HG03469 (cell line): ENCODE results near the gene TNK2.
"Not testable (repeated sequence)": the region's sequence is repeated elsewhere in the genome, so short reads cannot be mapped to it uniquely, and the experiment has no call there.

Experiments
- ATAC-seq: cut with Tn5 transposase; IDR thresholded peaks from one replicate; pipeline ENCODE4 v1.9.1; 2021; ENCODE audit warnings: mild to moderate bottlenecking, moderate library complexity, moderate number of reproducible peaks; ENCODE audit not compliant: unreplicated experiment

TNK2 gene

DNA sequence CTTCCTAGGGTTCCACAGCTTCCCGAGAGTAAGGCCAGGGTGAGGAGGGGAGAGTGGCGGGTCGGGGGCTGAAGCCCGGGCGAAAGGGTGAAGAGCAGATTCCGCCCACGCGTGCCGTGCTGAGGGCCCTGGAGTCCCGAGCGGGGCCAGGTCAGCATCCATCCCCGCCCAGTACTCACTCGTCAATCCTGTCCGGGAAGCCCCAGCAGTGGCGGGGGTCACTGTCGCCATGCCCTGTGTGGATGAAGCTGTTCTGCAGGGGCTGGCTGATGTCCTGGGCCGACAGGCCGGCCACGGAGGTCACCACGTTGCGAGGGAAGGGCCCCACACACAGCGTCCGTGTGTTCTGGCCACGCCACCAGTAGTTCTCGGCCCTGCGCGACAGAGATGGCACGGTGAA is 36.3 kb downstream of the TNK2 start:
- ATAC-seq, result no peak

DNA sequence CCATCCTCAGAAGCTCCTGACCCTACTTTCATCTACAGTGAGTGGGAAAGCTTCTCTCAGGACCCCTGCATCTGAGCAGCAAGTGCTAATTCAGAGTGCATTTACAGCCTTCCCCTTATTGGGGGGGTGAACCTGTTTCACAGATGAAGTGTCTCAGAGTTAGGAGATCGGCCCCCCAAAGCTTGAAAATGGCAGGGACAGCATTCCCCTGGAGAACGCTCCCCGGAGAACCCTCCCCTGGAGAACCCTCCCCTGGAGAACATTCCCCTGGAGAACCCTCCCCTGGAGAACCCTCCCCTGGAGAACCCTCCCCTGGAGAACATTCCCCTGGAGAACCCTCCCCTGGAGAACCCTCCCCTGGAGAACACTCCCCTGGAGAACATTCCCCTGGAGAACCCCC is 36.7 kb downstream of the TNK2 start:
- not testable (repeated sequence) for ATAC-seq

DNA sequence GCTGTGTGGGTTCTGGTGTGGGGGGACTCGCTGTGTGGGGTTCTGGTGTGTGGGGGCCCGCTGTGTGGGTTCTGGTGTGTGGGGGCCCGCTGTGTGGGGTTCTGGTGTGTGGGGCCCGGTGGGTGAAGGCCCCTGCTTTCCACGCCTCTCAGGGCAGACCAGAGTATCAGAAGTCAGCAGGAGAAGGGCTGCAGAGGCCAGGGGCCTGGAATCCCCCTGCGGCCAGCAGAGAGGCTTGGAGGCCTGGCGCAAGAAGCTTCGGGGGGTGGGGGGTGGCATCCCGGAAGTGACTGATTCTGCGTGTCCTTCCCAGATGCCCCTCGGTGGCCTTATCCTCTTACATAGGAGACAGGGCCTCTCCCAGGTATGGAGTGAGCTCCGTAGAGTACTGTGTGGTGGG is 37.4 kb downstream of the TNK2 start:
- no peak for ATAC-seq

DNA sequence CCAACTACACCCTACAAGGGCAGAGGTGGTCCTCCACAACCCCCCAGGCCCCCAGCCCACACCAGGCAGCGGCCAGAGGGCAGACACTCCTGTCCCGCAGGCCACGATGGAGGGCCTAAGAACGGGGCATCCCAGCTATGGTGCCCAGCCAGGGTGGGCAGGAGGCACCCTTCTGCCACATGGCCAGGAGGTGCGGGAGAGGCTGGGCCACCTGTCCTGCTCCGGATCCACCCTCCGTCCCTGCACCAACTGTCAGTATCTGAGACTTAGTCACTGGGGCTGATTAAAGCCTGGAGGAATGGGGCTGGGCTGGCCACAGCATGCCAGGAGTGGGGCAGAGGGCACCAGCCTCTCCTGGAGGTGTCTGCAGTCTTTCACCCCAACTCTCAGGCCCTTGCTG is 37.9 kb downstream of the TNK2 start:
- ATAC-seq, result no peak

DNA sequence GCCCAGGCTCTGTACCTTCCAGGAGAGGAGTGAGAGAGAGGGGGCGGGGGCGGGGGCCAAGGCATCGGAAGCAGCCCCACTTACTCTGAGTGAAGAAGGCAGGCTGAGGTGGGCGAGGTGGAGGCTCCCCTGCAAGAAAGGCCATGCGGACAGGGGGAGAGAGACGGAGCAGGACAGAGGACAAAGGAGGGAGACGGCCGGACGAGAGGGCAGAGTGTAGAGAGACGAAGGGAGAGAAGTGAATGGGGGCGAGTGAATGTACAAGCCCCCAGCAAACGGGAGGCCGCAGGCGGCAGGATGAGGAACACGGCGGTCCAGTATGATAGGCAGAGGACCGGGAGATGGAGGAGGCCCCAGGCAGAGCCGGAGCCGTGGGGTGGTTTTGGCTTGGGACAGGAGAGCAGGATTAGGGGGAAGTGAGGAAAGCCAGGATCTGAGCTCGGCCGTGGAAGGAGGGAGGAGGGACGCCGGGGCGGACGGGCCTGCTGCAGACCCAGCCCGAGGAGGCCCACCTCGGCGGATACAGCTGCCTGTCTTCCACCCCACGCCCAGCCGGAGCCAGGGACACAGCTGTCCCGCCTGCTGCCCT is 38.8 kb downstream of the TNK2 start:
- no peak for ATAC-seq

DNA sequence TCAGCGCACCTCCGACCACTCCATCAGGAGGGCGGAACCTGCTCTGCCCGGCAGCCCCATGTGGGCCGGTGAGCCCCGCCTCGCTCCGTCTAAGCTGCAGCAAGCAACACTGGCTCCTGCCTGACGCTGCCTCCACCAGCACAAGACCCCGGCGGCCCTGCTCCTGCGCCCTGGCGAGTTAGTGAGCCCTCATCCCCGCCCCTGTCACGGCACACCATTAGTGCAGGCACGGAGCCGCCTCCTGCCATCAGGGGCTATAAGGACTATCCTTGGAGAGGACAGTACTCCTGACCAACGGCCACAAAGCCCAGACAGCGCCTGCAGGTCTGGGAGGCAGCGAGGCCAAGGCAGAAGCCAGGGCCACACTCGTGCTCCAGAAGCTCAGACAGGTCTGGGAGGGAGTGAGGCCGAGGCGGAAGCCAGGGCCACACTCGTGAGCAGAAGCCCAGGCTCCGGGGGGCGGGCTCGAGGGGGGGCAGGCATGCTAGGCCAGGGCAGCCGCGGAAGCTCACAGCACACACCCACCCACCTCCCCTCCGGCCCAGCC is 39.4 kb downstream of the TNK2 start:
- ATAC-seq, result no peak

DNA sequence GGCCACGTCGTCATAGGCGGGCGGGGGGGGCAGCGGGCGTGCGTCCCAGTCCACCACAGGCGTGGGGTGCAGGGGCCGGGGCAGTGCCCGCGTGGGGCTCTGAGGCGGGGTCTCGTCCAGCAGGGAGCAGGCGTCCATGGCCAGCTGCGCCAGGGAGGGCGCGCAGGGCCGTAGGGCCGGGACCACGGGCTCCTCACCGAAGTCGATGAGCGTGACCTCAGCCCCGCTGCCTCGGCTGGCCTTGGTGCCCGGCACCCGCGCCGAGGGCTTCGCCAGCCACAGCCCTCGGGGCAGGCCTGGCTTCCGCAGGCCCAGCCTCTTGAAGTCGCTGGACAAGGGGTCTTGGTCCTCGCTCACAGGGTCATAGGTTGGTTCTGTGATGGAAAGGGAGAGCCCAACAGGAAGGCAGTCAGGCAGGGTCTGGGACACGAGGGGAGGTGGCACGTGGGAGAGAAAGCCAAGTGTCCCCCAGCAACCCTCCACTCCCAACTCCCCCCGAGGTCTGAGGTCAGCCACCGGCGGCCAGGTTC is 40.0 kb downstream of the TNK2 start:
- ATAC-seq, result no peak

DNA sequence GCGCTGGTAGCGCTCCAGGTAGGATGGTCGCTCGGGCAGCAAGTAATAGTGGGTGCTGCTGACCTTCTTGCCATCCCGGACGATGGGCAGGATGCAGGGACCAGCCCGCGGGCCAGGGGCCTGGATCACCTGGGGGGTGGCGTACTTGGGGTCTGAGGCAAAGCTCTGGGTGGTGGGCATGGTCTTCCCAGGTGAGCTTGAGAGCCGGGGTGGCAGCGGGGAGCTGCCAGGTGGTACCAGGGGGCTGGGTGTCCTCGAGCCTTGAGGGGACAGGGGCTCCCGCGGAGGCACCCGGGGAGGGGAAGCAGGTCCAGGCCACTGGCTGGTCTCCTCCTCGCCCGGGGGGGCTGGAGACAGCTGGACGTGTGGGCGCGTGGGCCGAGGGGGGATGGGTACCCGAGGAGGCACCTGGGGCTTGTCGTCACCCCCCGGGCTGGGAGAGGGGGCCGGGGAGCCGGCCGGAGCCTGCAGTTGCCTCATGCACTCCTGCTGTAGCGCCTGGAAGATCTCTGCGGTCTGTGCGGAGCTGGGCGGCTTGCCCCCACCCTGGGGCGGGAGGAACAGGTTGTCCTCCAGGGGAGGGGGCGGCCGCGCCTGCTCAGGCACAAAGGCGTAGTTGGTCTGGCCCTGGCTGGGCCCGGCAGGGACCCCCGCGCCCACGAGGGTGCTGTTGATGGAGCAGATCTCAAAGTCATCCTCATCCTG is 40.6 kb downstream of the TNK2 start:
- no peak for ATAC-seq

DNA sequence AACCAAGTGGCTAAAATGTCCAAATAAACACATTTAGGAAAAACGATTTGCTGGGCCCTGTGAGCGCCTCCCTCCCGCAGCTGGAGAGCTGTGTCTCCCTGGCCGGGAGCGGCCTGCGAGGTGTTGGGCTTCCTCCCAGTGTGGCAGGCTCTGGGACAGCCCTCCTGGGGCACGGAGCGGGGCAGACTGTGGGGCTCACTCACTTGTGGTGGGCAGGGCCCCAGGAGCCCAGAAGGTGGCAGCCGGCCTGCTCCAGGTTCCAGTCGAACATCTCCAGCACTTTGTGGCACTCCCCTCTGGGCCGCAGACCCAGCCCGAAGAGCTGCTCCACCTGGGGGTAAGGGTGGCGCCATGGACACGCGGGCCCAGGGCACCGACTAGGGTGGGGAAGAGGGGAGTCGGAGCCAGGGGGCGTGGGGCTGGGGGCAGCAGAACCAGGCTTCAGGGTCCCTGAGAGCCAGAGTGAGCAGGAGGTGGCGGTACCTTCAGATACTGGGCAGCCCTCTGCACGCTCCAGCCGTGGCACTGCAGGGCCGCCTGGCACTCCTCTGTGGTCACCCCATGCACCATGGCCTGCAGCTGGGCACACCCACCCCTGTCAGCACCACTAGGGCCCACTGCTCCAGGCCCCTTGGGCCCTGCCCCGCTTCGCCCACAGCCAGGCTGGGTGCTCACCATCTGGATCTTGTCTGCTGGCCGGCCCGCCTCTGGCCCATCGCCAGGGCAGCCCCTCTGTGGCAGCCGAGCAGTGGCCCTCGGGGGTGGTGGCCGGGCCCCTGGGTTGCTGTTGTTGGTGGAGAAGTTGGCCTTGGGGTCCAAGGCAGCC is 41.5 kb downstream of the TNK2 start:
- no peak for ATAC-seq

DNA sequence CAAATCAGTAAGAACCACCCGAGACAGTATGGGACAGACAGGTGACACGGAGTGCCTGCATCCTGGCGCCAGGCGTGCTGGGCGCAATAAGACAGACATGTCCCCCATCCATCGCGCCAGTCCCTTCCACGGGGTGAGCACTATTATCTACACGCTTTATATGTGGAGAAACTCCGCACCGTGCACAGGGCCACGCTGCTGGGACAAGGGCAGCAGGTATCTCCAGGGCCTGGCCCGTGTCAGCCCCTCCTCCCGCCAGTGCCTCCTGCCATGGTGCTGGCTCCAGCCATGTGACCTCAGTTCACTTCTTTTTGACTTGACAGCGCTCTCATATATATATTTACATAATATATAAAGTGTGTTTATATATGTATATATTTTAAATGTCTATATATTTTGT is 42.6 kb downstream of the TNK2 start:
- ATAC-seq, result no peak

DNA sequence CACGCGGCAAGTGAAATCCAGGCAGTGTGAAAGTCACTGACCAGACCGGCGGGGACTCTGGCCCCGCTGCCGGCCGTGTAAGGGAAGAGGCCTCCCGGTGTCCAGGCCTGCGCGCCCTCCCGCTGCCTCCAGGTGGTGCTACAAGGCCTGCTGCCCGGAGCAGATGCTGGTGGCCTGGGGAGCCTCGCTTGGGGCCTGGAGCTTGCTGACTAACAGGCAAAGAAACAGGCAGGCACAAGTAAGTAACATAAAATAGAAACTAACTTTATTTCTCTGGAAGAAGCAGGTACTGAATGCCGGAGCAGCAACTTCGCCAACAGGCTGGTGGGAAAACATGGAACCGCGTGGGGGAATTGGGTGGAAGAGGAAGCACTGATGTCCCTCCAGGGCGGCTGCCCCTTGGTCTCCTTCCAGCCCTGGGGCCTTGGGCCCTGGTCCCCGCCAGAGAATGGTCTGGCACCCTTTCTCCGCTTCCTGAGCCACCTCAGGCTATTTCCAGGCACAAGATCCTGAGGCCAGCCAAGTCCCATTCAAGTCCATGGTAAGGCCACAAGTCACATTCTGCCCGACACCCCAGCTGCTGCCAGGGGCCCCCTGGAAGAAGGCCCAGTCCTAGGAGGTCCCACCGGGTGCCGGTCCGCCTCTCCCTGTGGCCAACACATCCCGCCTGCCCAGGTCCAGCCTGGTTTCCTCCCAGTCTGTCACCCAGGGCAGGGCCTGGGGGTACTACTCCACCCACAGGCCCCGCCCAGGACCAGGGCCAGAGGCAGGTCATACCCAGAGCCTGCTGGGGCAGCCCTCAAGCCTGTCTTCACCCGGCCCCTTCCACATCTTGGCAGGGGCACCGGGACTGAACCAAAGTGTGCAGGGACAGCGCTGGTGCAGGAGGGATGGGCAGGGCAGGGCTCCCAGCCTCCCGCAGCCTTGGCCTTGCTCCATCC is 45.0 kb downstream of the TNK2 start:
- ATAC-seq, result no peak

DNA sequence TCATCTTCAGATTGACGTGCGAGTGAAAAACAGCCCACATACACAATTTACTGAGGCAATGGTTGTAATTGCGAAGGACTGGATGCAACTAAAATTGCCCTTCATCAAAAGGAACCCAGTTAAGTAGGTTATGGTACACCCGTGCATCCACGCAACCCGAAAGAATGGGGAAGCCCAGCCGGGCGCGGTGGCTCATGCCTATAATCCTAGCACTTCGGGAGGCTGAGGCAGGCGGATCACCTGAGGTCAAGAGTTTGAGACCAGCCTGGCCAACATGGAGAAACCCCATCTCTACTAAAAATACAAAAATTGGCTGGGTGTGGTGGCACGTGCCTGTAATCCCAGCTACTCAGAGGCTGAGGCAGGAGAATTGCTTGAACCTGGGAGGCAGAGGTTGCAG is 46.0 kb downstream of the TNK2 start:
- not testable (repeated sequence) for ATAC-seq

DNA sequence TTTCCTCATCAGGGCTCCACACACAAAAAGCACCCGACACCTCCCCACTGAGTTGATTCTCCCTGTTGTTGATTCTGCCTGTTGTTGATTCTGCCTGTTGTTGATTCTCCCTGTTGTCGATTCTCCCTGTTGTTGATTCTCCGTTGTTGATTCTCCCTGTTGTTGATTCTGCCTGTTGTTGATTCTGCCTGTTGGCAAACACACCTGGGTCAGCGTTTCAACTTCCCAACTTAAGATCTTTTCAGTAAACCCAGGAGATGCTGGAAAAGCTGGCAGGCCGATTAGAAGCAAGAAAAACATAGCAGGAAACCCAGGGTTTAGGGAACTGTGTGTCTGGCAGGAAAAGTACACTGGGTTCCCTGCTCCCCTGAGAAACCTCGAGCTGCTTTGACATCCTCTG is 47.9 kb downstream of the TNK2 start:
- ATAC-seq, result no peak

DNA sequence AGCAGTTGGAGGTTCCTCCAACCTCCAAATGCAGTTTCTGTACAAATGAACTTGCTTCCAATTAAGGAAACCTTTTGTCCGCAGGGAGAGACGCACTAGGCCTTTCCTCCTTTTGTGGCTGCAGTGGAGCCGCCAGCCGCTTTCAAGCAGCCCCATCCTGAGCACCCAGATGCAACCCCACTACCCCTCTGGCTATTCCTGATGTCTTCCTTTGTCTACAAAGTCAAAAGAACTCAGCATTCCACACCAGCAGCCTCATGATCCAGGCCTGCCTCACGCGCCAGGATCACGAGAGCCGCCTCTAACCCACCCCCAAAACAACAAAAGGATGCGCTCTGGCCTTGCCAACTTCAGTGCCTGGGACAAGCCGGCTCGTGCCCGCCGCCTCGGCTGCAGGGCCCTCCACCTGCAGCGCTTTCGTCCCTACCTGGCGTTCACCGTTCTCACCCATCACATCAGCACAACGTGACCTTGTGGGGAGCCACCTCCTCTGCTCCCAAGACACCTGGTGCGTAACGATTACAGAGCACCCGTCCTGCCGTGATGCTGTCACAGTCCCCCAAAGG is 48.4 kb downstream of the TNK2 start:
- no peak for ATAC-seq

DNA sequence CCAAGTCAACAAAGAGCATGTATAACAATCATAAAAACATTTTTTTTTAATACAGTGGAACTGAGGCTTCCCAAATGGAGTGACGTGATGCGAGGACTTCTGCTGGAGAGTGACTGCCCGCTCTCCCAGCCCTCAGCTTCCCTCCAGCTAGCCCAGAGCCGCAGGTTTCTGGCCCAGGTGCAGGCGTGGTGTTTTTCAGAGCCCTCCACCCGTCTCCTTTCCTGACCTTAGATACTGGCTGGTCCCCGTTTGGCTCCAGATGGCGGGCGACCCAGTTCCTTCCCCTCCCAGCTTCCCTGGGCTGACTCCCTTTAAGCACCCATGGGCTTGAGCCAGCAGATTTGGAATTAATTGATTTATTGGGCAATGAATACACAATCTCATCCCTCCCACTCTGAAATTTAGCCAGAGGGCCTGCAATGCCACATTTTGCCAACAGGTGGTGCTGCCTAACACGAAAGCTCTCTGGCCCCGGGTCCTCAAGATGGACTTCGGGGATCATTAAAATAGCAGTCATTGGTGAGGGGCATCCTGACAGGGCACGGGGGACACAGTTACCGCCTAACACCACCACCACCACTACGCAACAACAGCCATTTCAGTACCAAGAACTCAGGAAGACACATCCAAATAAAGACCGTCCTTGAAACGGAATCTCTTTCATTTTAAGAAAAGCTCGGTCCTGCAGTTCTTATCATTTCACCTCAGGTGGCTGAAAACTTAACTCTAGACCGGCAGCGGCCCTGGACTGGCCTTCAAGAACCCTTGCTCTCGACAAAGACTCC is 49.1 kb downstream of the TNK2 start:
- ATAC-seq, result no peak

DNA sequence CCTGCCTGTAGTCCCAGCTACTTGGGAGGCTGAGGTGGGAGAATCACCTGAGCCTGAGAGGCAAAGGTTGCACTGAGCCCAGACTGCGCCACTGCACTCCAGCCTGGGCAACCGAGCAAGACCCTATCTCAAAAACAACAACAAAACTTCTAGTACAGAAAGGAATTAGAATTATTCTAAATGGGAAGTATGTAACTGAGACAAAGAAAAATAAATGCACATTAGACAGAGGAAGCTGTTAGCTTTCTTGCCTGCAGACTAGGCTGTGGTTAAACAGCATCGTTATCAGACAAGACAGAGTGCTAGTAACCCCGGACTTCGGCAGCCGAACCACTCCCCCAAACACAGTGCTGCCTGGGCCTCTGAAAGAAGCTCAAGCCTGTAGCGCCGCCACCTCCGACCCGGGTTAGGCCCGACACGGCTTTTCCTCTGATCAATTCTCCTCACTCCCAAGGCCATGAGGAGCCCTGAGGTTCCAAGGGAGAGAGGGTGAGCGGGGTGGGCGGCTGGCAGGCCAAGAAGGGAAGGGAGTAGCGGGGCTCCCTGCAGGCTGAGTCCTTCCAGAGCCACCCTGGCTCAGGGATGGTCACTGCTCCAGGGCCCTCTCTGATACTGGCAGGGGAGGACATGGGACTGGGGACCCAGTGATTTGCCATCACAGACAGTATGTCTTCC is 51.8 kb downstream of the TNK2 start:
- ATAC-seq, result no peak

DNA sequence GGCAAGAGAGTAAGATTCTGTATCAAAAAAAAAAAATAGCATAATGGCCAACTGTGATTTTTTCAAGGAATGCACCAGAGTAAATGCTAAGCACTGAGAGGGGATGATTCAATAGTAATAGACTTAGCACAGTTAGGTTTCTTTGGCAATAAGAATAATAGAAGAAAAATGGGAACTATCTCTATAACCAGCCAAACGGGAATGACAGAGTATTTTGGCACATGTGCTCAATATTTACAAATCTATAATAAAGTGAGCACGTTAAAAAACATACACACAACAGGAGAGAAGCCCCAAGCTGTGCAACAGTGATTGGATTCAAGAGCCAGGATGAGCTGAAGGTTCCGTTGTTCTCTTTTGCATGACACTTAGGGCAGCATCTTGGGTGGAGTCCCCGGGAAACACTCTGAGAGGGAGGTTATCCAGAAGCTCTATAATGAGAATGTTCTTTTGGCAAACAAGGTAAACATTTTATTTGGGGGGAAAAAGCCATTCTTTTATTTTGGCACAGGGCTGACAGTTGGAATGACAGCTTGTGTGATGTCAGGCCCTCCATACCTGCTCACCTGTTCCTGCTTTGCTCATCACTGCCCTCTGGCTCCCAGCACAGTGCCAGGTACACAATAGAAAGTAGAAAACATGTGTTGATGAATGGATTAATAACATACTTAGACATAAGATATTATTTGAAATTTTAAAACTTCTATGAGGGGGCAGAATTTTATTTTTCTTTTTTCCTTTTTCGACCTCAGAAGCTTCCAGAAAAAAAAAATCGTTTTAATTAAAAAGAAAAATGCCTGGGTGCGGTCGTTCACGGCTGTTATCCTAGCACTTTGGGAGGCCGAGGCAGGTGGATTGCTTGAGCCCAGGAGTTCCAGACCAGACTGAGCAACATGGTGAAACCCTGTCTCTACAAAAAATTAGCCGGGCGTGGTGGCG is 52.6 kb downstream of the TNK2 start:
- no peak for ATAC-seq
